ENCODE measurements around the gene SLC38A10. TPM values are rescaled to one million over a fixed set of nuclear protein-coding genes. Genes with fewer than 3 reads are reported as not detected.

Gene SLC38A10
- total RNA-seq, 1 experiment from 2014 or later, result 43.8 TPM

- WGBS (ENCODE audit: extremely low coverage, insufficient read length, low lambda C conversion rate), result no CpG with 5 or more reads among the region's 18 CpGs
- H4K91ac ChIP-seq (ENCODE audit: insufficient read length, low read depth, low read length), result no peak overlapping the region
- Mint-ChIP-seq H3K27me3 (ENCODE audit: low read depth) (no peaks in the 10 kb centered on the region), H3K36me3 (ENCODE audit: insufficient read depth in 1 of 3, low read depth in 3 of 3) (peaks cover 0 to 23% (median 15%) of the 10 kb centered on the region in 3 experiments; a peak in 5 of 7 replicates), H3K4me3 (no peak overlapping the region), H3K9me3 (no peaks in the 10 kb centered on the region), H3K4me1 (peaks cover 3% of the 10 kb centered on the region in 2 experiments; a peak in 2 of 4 replicates), H3K27ac (no peak overlapping the region)
- H3K4me1 ChIP-seq (ENCODE audit: insufficient read depth, low read length), result no peaks in the 10 kb centered on the region
- H3K23ac ChIP-seq (ENCODE audit: insufficient read length, low read depth, low read length), result no peak overlapping the region
- no peak overlapping the region for H3K27ac ChIP-seq (ENCODE audit: insufficient read length, low read depth, low read length)
- H3K79me1 ChIP-seq (ENCODE audit: insufficient read depth, low read depth, low read length, poor library complexity, severe bottlenecking), result no peaks in the 10 kb centered on the region
- TF ChIP-seq, protein P1, sequence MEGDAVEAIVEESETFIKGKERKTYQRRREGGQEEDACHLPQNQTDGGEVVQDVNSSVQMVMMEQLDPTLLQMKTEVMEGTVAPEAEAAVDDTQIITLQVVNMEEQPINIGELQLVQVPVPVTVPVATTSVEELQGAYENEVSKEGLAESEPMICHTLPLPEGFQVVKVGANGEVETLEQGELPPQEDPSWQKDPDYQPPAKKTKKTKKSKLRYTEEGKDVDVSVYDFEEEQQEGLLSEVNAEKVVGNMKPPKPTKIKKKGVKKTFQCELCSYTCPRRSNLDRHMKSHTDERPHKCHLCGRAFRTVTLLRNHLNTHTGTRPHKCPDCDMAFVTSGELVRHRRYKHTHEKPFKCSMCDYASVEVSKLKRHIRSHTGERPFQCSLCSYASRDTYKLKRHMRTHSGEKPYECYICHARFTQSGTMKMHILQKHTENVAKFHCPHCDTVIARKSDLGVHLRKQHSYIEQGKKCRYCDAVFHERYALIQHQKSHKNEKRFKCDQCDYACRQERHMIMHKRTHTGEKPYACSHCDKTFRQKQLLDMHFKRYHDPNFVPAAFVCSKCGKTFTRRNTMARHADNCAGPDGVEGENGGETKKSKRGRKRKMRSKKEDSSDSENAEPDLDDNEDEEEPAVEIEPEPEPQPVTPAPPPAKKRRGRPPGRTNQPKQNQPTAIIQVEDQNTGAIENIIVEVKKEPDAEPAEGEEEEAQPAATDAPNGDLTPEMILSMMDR (conservative IDR thresholded peaks at IDR 0.05), result no peak
- no peak overlapping the region for H3T11ph ChIP-seq (ENCODE audit: low read length)
- H3K4me2 ChIP-seq (ENCODE audit: insufficient read depth, insufficient read length, low read length), result no peak overlapping the region
- no peak overlapping the region for H3K18ac ChIP-seq (ENCODE audit: insufficient read length, low read depth, low read length)
- H3K79me2 ChIP-seq (ENCODE audit: insufficient read depth, low read length), result no peaks in the 10 kb centered on the region
- H3K56ac ChIP-seq (ENCODE audit: insufficient read length, low read depth, low read length), result no peak overlapping the region
- no peak overlapping the region for H2AFZ ChIP-seq (ENCODE audit: low read length)
- no peak overlapping the region for H3K4ac ChIP-seq (ENCODE audit: low read depth, low read length)
- no peak overlapping the region for H4K8ac ChIP-seq (replicated peaks; ENCODE audit: insufficient read length, low read depth, low read length)
- no peaks in the 10 kb centered on the region for H3K23me2 ChIP-seq (ENCODE audit: insufficient read length, low read depth, low read length, poor library complexity, severe bottlenecking)
- H2BK20ac ChIP-seq (ENCODE audit: low read depth, low read length, poor library complexity, severe bottlenecking), result no peak overlapping the region
- H2BK120ac ChIP-seq (ENCODE audit: low read depth, low read length, poor library complexity, severe bottlenecking), result no peak overlapping the region
- H3K9me3 ChIP-seq (ENCODE audit: control insufficient read depth, low read depth, low read length), result no peaks in the 10 kb centered on the region
- H3K14ac ChIP-seq (ENCODE audit: insufficient read depth, low read length), result no peak overlapping the region
- no peak overlapping the region for H2AK5ac ChIP-seq (ENCODE audit: insufficient read length, low read length)
- no peaks in the 10 kb centered on the region for H3K27me3 ChIP-seq (ENCODE audit: insufficient read depth, low read length)
- no peak for DNase-seq
- no peak overlapping the region for H2BK15ac ChIP-seq (ENCODE audit: low read depth, low read length)
- no peak overlapping the region for H2BK12ac ChIP-seq (ENCODE audit: insufficient read length, low read depth, low read length)
- no peak overlapping the region for H3K9ac ChIP-seq (ENCODE audit: extremely low read depth, insufficient read length, low read length)
- no peak overlapping the region for H2BK5ac ChIP-seq (ENCODE audit: insufficient read length, low read length)
- H4K5ac ChIP-seq (ENCODE audit: insufficient read length, low read depth, low read length), result no peak overlapping the region
- H4K20me1 ChIP-seq (ENCODE audit: control insufficient read depth, insufficient read depth, insufficient read length), result no peaks in the 10 kb centered on the region
Measured at GRCh38 chr17:81199482-81199830, 95.7 kb downstream of the SLC38A10 start.

Measured in H9 (cell line).